CD1c-positive myeloid dendritic cell (primary cell): Measurements from ENCODE around the gene S1PR3.
"Not testable (repeated sequence)": the region's sequence is repeated elsewhere in the genome, so short reads cannot be mapped to it uniquely, and the experiment has no call there.

Experiments used
- DNase-seq: peaks from one replicate; pipeline ENCODE4 v3.0.0-alpha.2; 2016; ENCODE audit errors: extremely low spot score

Gene S1PR3

DNA sequence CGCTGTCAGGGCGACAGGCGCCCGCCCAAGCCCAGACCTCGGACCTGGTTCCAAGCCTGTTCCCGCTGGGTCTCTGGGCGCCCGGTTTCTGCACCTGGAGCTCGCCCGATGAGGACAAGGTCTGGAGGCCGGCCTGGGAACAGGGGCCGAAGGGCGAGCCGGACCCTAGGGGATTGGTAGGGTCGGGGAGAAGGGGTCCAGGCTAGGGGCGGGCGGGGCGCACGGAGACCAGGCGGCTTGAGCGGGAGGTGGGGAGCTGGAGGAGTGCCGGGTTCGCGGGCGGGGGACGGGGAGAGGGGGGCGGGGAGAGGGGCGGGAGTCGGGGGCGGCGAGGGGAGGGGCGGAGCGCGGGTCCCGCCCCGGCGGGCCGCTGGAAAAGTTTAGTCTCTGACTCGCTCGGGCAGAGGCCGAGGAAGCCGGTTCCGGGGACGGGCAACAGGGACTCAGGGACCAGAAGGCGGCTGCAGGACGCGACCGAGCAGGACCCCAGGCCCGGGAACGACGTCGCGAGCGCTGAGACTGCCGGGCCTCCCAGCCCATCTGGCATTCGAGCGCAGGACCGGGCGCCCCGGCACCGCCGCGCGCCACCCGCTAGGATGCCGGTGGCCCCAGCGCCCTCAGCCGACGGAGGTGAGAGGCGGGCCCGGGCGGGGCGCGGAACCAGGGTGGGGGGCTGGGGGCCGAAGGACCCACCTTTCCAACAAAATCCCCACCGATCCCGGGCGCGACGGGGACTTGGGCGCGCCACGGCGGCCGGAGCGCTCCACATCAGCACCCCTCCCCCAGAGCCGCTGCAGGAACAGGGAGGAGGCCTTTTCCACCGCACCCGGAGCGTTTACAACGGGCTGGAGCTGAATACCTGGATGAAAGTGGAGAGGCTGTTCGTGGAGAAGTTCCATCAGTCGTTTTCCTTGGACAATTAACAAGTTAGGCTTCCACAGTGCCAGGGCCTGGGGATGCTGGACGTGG, at the start of gene S1PR3:
Gene S1PR3, plus strand, starts transcription at position 403 of the 969 bp plus-strand sequence. CDS start 9,733 bp downstream, outside the sequence.
- DNase-seq, result peak; percentile 10

- not testable (repeated sequence) for DNase-seq
Observed at GRCh38 chr9:88941586-88941985, 49.7 kb upstream of the S1PR3 start.

GRCh38 chr9:88942411-88942810, 48.9 kb upstream of the S1PR3 start:
- no peak for DNase-seq

- DNase-seq, result no peak
Observed at GRCh38 chr9:88945636-88946333, 45.5 kb upstream of the S1PR3 start.

- no peak for DNase-seq
Observed at GRCh38 chr9:88947581-88948573, 43.4 kb upstream of the S1PR3 start.

DNA sequence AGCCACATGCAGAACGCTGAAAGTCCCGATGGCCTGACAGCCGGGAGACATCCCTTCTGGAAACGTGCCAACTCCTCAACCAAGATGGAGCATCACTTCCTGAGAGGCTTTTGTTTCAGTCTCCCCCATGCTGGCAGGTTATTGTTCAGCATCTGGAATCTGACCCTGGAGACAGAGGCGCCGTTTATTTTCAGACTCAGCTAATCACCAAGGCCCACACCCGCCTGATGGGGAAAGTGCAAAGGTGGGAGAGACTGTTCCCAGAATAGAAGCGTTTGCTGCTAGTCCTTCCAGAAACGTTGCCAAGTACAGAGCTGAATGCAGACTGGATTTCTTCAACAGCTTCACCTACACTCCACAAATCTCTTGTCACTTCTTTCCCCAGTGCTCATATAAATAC, 41.8 kb upstream of the S1PR3 start:
- DNase-seq, result no peak

DNA sequence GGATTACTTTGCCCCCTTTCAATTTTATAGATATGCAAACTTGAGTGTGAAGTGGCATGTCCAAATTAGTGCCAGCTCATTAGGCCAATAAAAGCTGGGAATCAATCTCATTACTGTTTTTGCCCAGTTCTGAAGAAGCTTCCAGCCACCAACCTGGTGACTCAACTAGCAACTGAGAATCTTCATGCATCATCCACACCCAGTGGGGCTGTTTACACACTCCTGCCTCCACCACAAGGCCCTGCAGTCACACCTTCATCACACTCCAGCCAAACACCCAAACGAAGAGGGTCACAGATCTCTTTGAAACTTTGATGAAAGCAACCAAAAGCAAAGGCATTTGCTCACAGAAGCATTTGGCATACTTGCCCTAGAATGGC, 41.3 kb upstream of the S1PR3 start:
- no peak for DNase-seq

- peak; percentile 22 for DNase-seq
Observed at GRCh38 chr9:88950341-88951154, 40.7 kb upstream of the S1PR3 start.

GRCh38 chr9:88951155-88951542, 40.1 kb upstream of the S1PR3 start:
- no peak for DNase-seq

DNA sequence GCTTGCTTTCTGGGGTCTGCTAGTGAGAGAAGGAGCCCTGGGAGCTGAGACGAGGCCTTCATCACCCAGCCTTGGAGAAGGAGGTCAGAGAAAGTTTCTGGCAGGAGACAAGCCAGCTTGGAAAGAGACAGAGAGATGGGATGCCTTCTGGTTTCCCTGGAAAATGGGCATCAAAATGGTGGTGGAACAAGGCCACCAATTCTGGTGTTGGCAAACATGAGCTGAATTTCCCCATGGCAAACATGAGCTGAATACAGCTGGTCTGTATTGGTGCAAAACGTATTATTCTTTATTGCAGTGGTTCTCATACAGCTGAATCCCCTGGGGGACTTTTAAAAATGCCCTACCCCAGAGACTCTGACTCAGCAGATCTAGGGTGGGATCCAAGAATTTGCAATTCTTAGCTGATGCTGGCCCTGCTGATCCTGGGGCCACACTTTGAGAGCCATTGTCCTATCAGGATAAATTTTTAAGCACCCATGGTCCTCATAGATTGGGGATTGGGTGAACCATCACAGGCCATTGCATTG, 39.1 kb upstream of the S1PR3 start:
- DNase-seq, result no peak

DNA sequence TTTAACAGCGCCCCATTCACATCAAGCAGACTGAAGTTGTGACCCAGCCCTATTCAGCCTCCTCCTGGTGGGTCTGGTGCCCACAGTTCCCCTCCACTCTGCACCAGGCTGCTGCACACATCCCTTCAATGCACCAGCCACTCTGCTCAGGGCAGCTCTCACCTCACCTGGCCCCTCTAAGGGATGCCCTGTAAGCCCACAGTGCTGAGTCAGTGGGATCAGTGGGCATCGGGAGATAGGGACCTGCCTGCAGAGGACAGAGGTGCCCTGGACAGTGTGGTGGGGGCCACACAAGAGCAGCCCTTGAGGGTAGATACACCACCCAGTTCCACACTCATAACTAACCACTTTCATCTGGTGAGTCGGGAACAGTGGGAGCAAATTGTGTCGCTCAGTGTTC, 38.3 kb upstream of the S1PR3 start:
- no peak for DNase-seq

DNA sequence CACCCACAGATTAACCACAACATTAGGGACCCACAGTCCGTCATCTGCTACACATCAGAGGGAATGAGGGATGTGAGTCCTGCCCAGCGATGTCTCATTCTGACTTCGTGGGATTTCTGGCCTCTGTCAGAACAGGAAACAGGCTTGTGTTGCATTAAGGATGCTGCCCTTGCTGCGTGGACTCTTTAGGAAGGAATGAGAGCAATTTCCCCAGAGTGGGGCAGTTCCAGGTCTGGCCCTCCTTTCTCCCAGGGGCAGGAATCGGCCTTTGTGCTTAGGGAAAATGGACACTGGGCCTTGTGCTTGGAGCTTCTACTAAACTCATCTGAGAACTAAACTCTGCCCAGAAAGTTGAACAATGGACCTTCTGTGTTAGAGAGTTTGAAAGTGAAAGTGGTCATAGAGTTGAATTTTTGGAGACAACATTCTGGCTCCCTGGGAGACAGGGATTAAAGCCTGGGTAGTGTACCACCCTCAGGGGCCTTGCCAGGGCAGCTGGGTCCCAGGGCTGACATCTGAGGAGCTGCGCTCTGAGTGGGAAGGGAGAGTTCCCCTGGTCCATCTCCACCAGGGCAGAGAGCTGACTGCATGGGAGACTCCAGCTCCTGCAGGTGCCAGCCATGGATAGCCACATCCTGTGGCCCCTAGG, 37.8 kb upstream of the S1PR3 start:
- peak; percentile 38 for DNase-seq

GRCh38 chr9:88954066-88954465, 37.2 kb upstream of the S1PR3 start:
- no peak for DNase-seq

DNA sequence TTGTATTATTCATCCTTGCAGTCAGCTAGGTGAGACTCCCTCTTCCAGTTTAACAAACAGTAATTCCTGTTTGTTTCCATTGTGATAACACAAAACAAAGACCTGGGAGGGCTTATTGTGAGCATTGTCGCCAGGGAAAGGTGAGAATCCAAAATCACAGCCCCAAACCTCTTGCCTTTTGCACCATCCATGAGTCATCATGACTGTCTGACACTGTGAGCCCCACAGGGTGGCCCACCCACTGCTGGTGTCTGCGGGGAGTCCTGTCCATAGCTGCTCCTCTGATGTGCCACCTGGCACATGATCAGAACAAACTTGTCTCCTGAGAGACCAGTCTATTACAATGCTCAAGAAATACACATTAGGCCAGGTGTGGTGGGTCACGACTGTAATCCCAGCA, 33.7 kb upstream of the S1PR3 start:
- DNase-seq, result no peak

- no peak for DNase-seq
Observed at GRCh38 chr9:88959727-88960469, 31.4 kb upstream of the S1PR3 start.

- DNase-seq, result no peak
Observed at GRCh38 chr9:88960632-88961031, 30.6 kb upstream of the S1PR3 start.

DNA sequence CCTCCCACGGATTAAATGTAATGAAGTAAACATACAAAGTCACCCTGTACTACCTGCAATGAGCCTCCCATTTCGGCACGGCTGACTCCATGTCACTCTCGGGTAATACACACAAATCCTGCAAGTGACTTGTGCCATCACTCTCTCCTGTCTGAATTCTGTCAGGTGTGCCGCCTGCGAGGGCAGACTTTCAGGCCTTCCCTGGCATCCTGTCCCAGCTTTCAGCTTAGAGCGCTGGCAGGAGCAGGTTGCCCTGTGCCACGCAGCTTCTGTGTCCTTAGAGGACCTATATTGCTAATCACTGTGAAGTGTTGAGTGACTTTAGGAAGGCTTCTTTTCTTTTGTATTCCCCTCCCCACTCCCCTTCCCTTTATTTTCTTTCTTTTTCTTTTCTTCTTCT, 25.8 kb upstream of the S1PR3 start:
- no peak for DNase-seq

GRCh38 chr9:88966894-88967676, 24.2 kb upstream of the S1PR3 start:
- DNase-seq, result no peak

DNA sequence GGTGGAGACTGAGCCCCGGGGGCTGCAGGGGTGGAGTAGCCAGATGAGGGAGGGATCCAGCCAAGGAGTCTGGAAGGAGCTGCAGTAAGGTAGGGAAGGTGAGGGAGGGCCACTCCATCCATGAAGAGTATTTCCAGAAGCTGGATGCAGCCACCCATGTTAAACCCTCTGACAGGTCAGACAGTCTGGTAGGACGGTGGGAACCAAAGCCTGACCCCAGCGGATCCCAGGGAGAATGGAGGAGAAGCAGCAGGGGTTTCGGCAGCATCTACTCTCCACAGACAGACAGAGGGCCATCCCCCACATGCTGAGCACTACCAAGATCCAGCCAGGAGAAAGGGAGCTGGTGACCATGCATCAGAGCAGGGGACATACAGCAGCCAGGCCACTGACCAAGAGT, 22.5 kb upstream of the S1PR3 start:
- DNase-seq, result no peak
